ENCODE results near the gene FMNL1.

- TF ChIP-seq CTCF (IDR thresholded peaks at IDR 0.05) (no peak), POLR2AphosphoS5 (IDR thresholded peaks at IDR 0.05; ENCODE audit: low read depth, low read length) (no peak), TCF7L2 (IDR thresholded peaks at IDR 0.05; ENCODE audit: low read depth, low read length) (no peak), REST (IDR thresholded peaks at IDR 0.05; ENCODE audit: insufficient read depth in 1 of 2, low read depth in 2 of 2, low read length in 1 of 2) (no peak)
Observed at GRCh38 chr17:45190503-45191255, 31.0 kb upstream of the FMNL1 start.
